T-cell (primary cell): Measurements from ENCODE around the gene NAGS. TPM values are rescaled to one million over a fixed set of nuclear protein-coding genes. Genes with fewer than 3 reads are reported as not detected.
"Not testable (repeated sequence)": the region's sequence is repeated elsewhere in the genome, so short reads cannot be mapped to it uniquely, and the experiment has no call there.

Experiments
- ATAC-seq, 4 experiments: fragments of 200-7000 bp in 3 of 4; fragments of 150-1000 bp in 1 of 4; cut with Tn5 transposase; replicated peaks in 1 of 4; 1 replicate in 3 of 4; 2 replicates in 1 of 4; pipeline ENCODE4 v1.10.0; 2021; ENCODE audit warnings: moderate library complexity in 3 of 4, mild to moderate bottlenecking in 2 of 4, moderate number of reproducible peaks in 1 of 4
- CTCF ChIA-PET, 2 donors: fragments of 300-600 bp; sonication (Branson Sonifier 250); formaldehyde crosslinking; loops; one replicate each; lab custom pipeline; 2022; ENCODE audit warnings: antibody characterized with exemption in 2 of 2; lab: Charles Lee
- POLR2A ChIA-PET, 2 donors: fragments of 300-600 bp; sonication (Branson Sonifier 250); formaldehyde crosslinking; loops; one replicate each; lab custom pipeline; 2022; ENCODE audit warnings: antibody characterized with exemption in 2 of 2; lab: Charles Lee
- DNase-seq, 35 experiments: peaks; one replicate each; pipeline versions ENCODE4 v3.0.0 to v3.0.0-alpha.2; 2013 to 2023
- H3K27ac ChIP-seq: one replicate; pipeline ENCODE4 v1.5.1; 2013; ENCODE audit warnings: low read length
- H3K27me3 ChIP-seq, 2 experiments: replicated peaks in 1 of 2; 1 replicate in 1 of 2; 2 replicates in 1 of 2; pipeline versions ENCODE4 v1.6.1 to v1.7.0; 2013; ENCODE audit warnings: low read length in 1 of 2, mixed read lengths in 1 of 2; ENCODE audit not compliant: control insufficient read depth in 2 of 2, insufficient read depth in 2 of 2; ENCODE audit errors: extremely low read depth in 1 of 2
- H3K36me3 ChIP-seq, 2 donors: 1 replicate in 1 of 2; 2 replicates in 1 of 2; pipeline versions ENCODE4 v1.6.1 to v1.7.0; 2013; ENCODE audit warnings: low read length in 1 of 2; ENCODE audit not compliant: control insufficient read depth in 2 of 2, insufficient read depth in 1 of 2; ENCODE audit errors: extremely low read depth in 1 of 2
- H3K4me1 ChIP-seq, 2 experiments: 1 replicate in 1 of 2; 2 replicates in 1 of 2; pipeline versions ENCODE4 v1.6.1 to v1.7.0; 2013; ENCODE audit warnings: low read length in 2 of 2, mixed read lengths in 1 of 2; ENCODE audit not compliant: insufficient read depth in 2 of 2, control insufficient read depth in 1 of 2; ENCODE audit errors: extremely low read depth in 1 of 2
- H3K4me3 ChIP-seq, 2 donors: 1 replicate in 1 of 2; 2 replicates in 1 of 2; pipeline versions ENCODE4 v1.5.1 to v1.7.0; 2013; ENCODE audit warnings: mild to moderate bottlenecking in 2 of 2, low read length in 1 of 2, moderate library complexity in 1 of 2; ENCODE audit not compliant: control insufficient read depth in 1 of 2; ENCODE audit errors: extremely low read depth in 1 of 2
- H3K9me3 ChIP-seq: 2 replicates; pipeline ENCODE4 v1.7.0; 2013
- H3K27ac Mint-ChIP-seq, 2 donors: one replicate each; pipeline ENCODE4 v1.8.0; 2020 to 2021; ENCODE audit warnings: mild to moderate bottlenecking in 2 of 2, mixed read lengths in 2 of 2
- H3K27me3 Mint-ChIP-seq, 2 donors: one replicate each; pipeline ENCODE4 v1.8.0; 2021 to 2022; ENCODE audit warnings: mixed read lengths in 2 of 2
- H3K36me3 Mint-ChIP-seq: one replicate; pipeline ENCODE4 v1.8.0; 2021; ENCODE audit warnings: mixed read lengths
- H3K4me1 Mint-ChIP-seq, 3 donors: one replicate each; pipeline ENCODE4 v1.8.0; 2020 to 2022; ENCODE audit warnings: mixed read lengths in 3 of 3, mild to moderate bottlenecking in 1 of 3
- H3K4me3 Mint-ChIP-seq, 3 donors: one replicate each; pipeline ENCODE4 v1.8.0; 2020 to 2022; ENCODE audit warnings: mild to moderate bottlenecking in 3 of 3, mixed read lengths in 3 of 3, moderate library complexity in 3 of 3
- H3K9me3 Mint-ChIP-seq, 3 donors: one replicate each; pipeline ENCODE4 v1.8.0; 2020 to 2022; ENCODE audit warnings: mixed read lengths in 3 of 3
- WGBS: methylation state at CpG from one replicate; pipeline ENCODE4 v1.1.5; 2013; ENCODE audit warnings: missing lambda C conversion rate; ENCODE audit not compliant: insufficient coverage; 5-methylcytosine and 5-hydroxymethylcytosine counted together
- total RNA-seq, 35 experiments: library from RNA in 6 of 35; stranded (reverse) in 6 of 35; fragments of 120-200 nt in 1 of 35; gene quantifications; one replicate each; pipeline versions ENCODE4 v1.2.1 to v1.2.4 and lab custom pipeline; 2013 to 2026

The NAGS gene
- total RNA-seq, 5 donors from 2014 or later (not counting 1 experiment from before 2014, with no cell fraction given): 0.35 to 2.4 (median 1.8) TPM

GRCh38 chr17:44046893-44047292, 42.5 kb downstream of the NAGS start:
- not testable (repeated sequence) for H3K27ac Mint-ChIP-seq
- peaks cover 7 to 38% of the 10 kb centered on the region in 2 donors for H3K36me3 ChIP-seq

GRCh38 chr17:44049294-44050060, 45.1 kb downstream of the NAGS start:
- no peaks in the 10 kb centered on the region for H3K4me1 ChIP-seq
- H3K27ac ChIP-seq: no peak overlapping the region
- Mint-ChIP-seq H3K27ac (no peak overlapping the region), H3K4me1 (peaks cover 14 to 21% (median 18%) of the 10 kb centered on the region in 3 donors), H3K36me3 (peaks cover 31% of the 10 kb centered on the region), H3K27me3 (no peaks in the 10 kb centered on the region), H3K9me3 (no peaks in the 10 kb centered on the region), H3K4me3 (no peak overlapping the region)
- ChIA-PET CTCF (no interaction called here), POLR2A (interaction anchor here in 1 of 2 donors (0.6 kb wide), 1 partner anchor 137 kb away, joined by 3 read pairs; the partner anchor contains the start of gene TMUB2)
- H3K4me3 ChIP-seq: no peak overlapping the region
- H3K27me3 ChIP-seq: no peaks in the 10 kb centered on the region
- H3K36me3 ChIP-seq: peaks cover 7 to 61% of the 10 kb centered on the region in 2 donors
- DNase-seq: no peak
- 96% methylated on average over 5 of the region's 9 CpGs for WGBS
- ATAC-seq: no peak
- H3K9me3 ChIP-seq: no peaks in the 10 kb centered on the region

More at GRCh38 chr17:44046893-44047292, 42.5 kb downstream of the NAGS start:
- H3K4me1 ChIP-seq, H3K27me3 Mint-ChIP-seq, H3K27ac ChIP-seq, H3K9me3 ChIP-seq, H3K27me3 ChIP-seq, CTCF ChIA-PET, H3K4me3 Mint-ChIP-seq, H3K4me3 ChIP-seq, POLR2A ChIA-PET, ATAC-seq, DNase-seq, H3K9me3 Mint-ChIP-seq: not testable (repeated sequence)
- H3K36me3 Mint-ChIP-seq: peaks cover 14% of the 10 kb centered on the region
- WGBS: no CpG with 5 or more reads among the region's 7 CpGs
- H3K4me1 Mint-ChIP-seq: peaks cover 0 to 10% (median 6%) of the 10 kb centered on the region in 3 donors

- Mint-ChIP-seq H3K36me3 (peaks cover 27% of the 10 kb centered on the region), H3K9me3 (no peaks in the 10 kb centered on the region), H3K4me1 (peaks cover 20 to 24% (median 21%) of the 10 kb centered on the region in 3 donors), H3K27ac (peak overlapping the region in 1 of 2 donors; percentile 9), H3K4me3 (no peak overlapping the region), H3K27me3 (no peaks in the 10 kb centered on the region)
- no peak overlapping the region for H3K27ac ChIP-seq
- WGBS: 65% methylated on average over 2 of the region's 3 CpGs
- POLR2A ChIA-PET: interaction anchor here in 1 of 2 donors (0.6 kb wide), 1 partner anchor 961 kb away, joined by 3 read pairs; no protein-coding TSS in a partner anchor
- no peaks in the 10 kb centered on the region for H3K27me3 ChIP-seq
- ATAC-seq (no peak), DNase-seq (no peak)
- CTCF ChIA-PET: no interaction called here
- H3K4me1 ChIP-seq: no peaks in the 10 kb centered on the region
- H3K4me3 ChIP-seq: no peak overlapping the region
- no peaks in the 10 kb centered on the region for H3K9me3 ChIP-seq
- H3K36me3 ChIP-seq: peaks cover 5 to 62% of the 10 kb centered on the region in 2 donors
Observed at GRCh38 chr17:44053125-44053872, 48.9 kb downstream of the NAGS start.

Other genes starting within 250 kb of the NAGS start
- not detected for gene SOST, start 245.8 kb upstream of the NAGS start, total RNA-seq
- gene DUSP3, start 225.6 kb upstream of the NAGS start, total RNA-seq: 1 to 10 TPM; 8.1 to 9.8 (median 9.6) TPM
- gene CFAP97D1, start 224.2 kb upstream of the NAGS start, total RNA-seq: not detected
- gene MPP3, start 171.5 kb upstream of the NAGS start, total RNA-seq: under 1 TPM in 4 of 5 donors, not detected in 1; 0.32 to 0.60 (median 0.44) TPM
- gene CD300LG, start 157.4 kb upstream of the NAGS start, total RNA-seq: not detected
- 1 to 10 TPM; 1.6 to 5.6 (median 3.2) TPM for gene MPP2, start 97.1 kb upstream of the NAGS start, total RNA-seq
- not detected for gene PPY, start 62.1 kb upstream of the NAGS start, total RNA-seq
- not detected for gene PYY, start 50.7 kb upstream of the NAGS start, total RNA-seq
- gene TMEM101, start 10.3 kb downstream of the NAGS start, total RNA-seq: 10 to 100 TPM; 13.4 to 32.4 (median 26.6) TPM
- 10 to 100 TPM; 29.4 to 39.0 (median 37.1) TPM for gene LSM12, start 62.0 kb downstream of the NAGS start, total RNA-seq
- 10 to 100 TPM in 4 of 5 donors, 1 to 10 TPM in 1; 9.4 to 19.0 (median 16.2) TPM for gene G6PC3, start 66.1 kb downstream of the NAGS start, total RNA-seq
- gene HDAC5, start 119.0 kb downstream of the NAGS start, total RNA-seq: 10 to 100 TPM; 68.6 to 81.4 (median 72.8) TPM
- gene HROB, start 137.3 kb downstream of the NAGS start, total RNA-seq: 1 to 10 TPM in 4 of 5 donors, under 1 TPM in 1; 0.73 to 3.4 (median 1.1) TPM
- gene ASB16, start 166.1 kb downstream of the NAGS start, total RNA-seq: under 1 TPM in 1 of 5 donors, not detected in 4; 0.15 TPM
- 10 to 100 TPM; 42.0 to 46.6 (median 43.0) TPM for gene TMUB2, start 182.3 kb downstream of the NAGS start, total RNA-seq
- gene ATXN7L3, start 195.3 kb downstream of the NAGS start, total RNA-seq: 100 to 1,000 TPM; 101 to 130 (median 125) TPM
- 100 to 1,000 TPM; 162 to 228 (median 213) TPM for gene UBTF, start 215.1 kb downstream of the NAGS start, total RNA-seq